Measurements from ENCODE around the gene GAS6. TPM values are rescaled to one million over a fixed set of nuclear protein-coding genes. Genes with fewer than 3 reads are reported as not detected.

The GAS6 gene
- total and polyA plus RNA-seq, 3 donors from 2014 or later, result 193 to 575 (median 416) TPM

DNA sequence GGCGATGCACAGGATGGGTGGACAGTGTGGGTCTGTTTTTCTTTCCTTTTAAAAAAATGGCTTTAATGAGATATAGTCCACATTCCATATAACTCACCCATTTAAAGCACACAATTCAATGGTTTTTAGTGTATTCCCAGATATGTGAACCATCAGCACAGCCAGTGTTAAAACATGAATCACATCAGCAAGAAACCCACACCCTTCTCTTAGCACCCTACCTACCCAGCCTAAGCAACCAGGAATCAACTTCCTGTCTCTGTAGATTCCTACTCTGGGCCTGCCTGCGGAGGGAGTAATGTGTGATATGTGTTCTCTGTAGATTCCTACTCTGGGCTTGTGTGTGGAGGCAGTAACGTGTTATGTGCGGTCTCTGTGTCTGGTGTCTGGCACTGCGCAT lies 92.9 kb downstream of the GAS6 start:
- intact Hi-C loops (cut with DNase I; ENCODE audit: low total_unique reads), result no loop called here
- Histone ChIP-seq H3K36me3 (ENCODE audit: low read depth, missing control alignments) (no peaks in the 10 kb centered on the region), H3K27me3 (no peaks in the 10 kb centered on the region), H3K4me1 (no peaks in the 10 kb centered on the region), H3K27ac (no peak overlapping the region), H3K9me3 (no peaks in the 10 kb centered on the region), H3K4me3 (no peak overlapping the region)
- TF ChIP-seq, protein P1, sequence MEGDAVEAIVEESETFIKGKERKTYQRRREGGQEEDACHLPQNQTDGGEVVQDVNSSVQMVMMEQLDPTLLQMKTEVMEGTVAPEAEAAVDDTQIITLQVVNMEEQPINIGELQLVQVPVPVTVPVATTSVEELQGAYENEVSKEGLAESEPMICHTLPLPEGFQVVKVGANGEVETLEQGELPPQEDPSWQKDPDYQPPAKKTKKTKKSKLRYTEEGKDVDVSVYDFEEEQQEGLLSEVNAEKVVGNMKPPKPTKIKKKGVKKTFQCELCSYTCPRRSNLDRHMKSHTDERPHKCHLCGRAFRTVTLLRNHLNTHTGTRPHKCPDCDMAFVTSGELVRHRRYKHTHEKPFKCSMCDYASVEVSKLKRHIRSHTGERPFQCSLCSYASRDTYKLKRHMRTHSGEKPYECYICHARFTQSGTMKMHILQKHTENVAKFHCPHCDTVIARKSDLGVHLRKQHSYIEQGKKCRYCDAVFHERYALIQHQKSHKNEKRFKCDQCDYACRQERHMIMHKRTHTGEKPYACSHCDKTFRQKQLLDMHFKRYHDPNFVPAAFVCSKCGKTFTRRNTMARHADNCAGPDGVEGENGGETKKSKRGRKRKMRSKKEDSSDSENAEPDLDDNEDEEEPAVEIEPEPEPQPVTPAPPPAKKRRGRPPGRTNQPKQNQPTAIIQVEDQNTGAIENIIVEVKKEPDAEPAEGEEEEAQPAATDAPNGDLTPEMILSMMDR (IDR thresholded peaks at IDR 0.05), result no peak
- no peak for TF ChIP-seq POLR2A (IDR thresholded peaks at IDR 0.05)
- 97 to 98% methylated on average over 5 of the region's 5 CpGs for WGBS, 2 donors
- no peak for DNase-seq

Other genes starting within 250 kb of the GAS6 start
- gene ATP4B, start 205.9 kb downstream of the GAS6 start, total RNA-seq, result not detected
- not detected for gene ATP4B, start 205.9 kb downstream of the GAS6 start, polyA plus RNA-seq (ENCODE audit: insufficient read depth, low read depth, low replicate concordance)
- gene GRK1, start 196.9 kb downstream of the GAS6 start, total RNA-seq, result 1 to 10 TPM in 1 of 2 donors, under 1 TPM in 1; 0.87 to 2.1 TPM
- 0.55 TPM for gene GRK1, start 196.9 kb downstream of the GAS6 start, polyA plus RNA-seq (ENCODE audit: insufficient read depth, low read depth, low replicate concordance)
- gene TMEM255B, start 104.8 kb downstream of the GAS6 start, total RNA-seq, result 10 to 100 TPM in 1 of 2 donors, 1 to 10 TPM in 1; 6.9 to 10.9 TPM
- gene TMEM255B, start 104.8 kb downstream of the GAS6 start, polyA plus RNA-seq (ENCODE audit: insufficient read depth, low read depth, low replicate concordance), result 7.5 TPM
- 1 to 10 TPM; 2.9 to 5.5 TPM for gene C13orf46, start 110.0 kb upstream of the GAS6 start, total RNA-seq
- gene C13orf46, start 110.0 kb upstream of the GAS6 start, polyA plus RNA-seq (ENCODE audit: insufficient read depth, low read depth, low replicate concordance), result 28.4 TPM